PC-3 (cell line): ENCODE measurements around the gene OTOS.

Experiments used
- EZH2 ChIP-seq: fragments of 300-600 bp; sonication (generic); IDR thresholded peaks from one replicate; pipeline ENCODE4 v1.6.1; 2017; ENCODE audit warnings: antibody characterized with exemption, mild to moderate bottlenecking, low read length; ENCODE audit not compliant: unreplicated experiment
- EZH2phosphoT487 ChIP-seq: fragments of 300-600 bp; sonication (generic); IDR thresholded peaks from 2 replicates; pipeline ENCODE4 v1.6.1; 2018; ENCODE audit warnings: mild to moderate bottlenecking, antibody characterized with exemption, low read length, borderline replicate concordance

DNA sequence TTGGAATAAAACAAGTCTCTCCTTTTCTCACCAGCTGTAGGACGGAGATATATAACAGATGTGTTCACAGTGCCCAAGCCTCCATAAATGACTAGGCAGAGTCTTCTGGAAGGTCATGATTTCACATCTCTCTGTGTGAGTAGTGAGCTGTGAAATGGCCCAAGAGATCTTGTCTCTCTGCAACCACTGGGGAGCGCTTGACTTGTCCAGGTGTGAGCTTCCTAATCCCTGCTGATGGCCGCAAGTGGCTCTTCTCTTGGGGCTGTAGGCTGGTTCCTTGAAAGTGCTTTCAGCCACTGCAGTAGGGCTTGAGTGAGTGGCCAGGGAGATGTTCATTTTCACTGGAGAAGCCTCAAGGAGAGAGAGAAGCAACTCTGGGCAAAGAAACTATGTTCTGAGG, 38.1 kb upstream of the OTOS start:
- no peak for TF ChIP-seq EZH2phosphoT487
- TF ChIP-seq EZH2, result no peak
